Keratinocyte (primary cell): ENCODE data around the gene AGL. TPM values are rescaled to one million over a fixed set of nuclear protein-coding genes. Genes with fewer than 3 reads are reported as not detected.
"Not testable (repeated sequence)": the region's sequence is repeated elsewhere in the genome, so short reads cannot be mapped to it uniquely, and the experiment has no call there.

Experiments used
- DNase-seq: peaks from one replicate; pipeline ENCODE4 v3.0.0-alpha.2; 2011; ENCODE audit warnings: low read depth, missing footprints, low spot score
- FAIRE-seq: peaks from 2 replicates; lab custom pipeline; 2011; peaks lifted over from hg19 to GRCh38; lab: Jason Lieb, UNC
- H2AFZ ChIP-seq: 2 replicates; pipeline ENCODE4 v1.6.0; 2012; ENCODE audit warnings: low read length, control low read depth, inconsistent platforms; ENCODE audit not compliant: control insufficient read depth
- H3K27ac ChIP-seq: 2 replicates; pipeline ENCODE4 v1.5.1; 2011; ENCODE audit warnings: low read length; ENCODE audit not compliant: control insufficient read depth, insufficient read depth
- H3K27me3 ChIP-seq: 3 replicates; pipeline ENCODE4 v1.6.0; 2011; ENCODE audit warnings: low read length; ENCODE audit not compliant: control insufficient read depth, insufficient read depth; ENCODE audit errors: extremely low read depth
- H3K36me3 ChIP-seq, 2 experiments: 2 replicates in 1 of 2; 3 replicates in 1 of 2; pipeline ENCODE4 v1.5.1; 2011; ENCODE audit warnings: low read length in 2 of 2, mild to moderate bottlenecking in 1 of 2; ENCODE audit not compliant: control insufficient read depth in 2 of 2, insufficient read depth in 2 of 2; ENCODE audit errors: extremely low read depth in 1 of 2
- H3K4me1 ChIP-seq: 3 replicates; pipeline ENCODE4 v1.5.1; 2011; ENCODE audit warnings: low read length; ENCODE audit not compliant: control insufficient read depth, insufficient read depth; ENCODE audit errors: extremely low read depth
- H3K4me2 ChIP-seq: 3 replicates; pipeline ENCODE4 v1.6.0; 2011; ENCODE audit warnings: low read depth, low read length; ENCODE audit not compliant: control insufficient read depth, insufficient read depth; ENCODE audit errors: extremely low read depth
- H3K4me3 ChIP-seq, 3 experiments: fragments of 200-600 bp in 1 of 3; sonication (generic) in 1 of 3; 2 replicates in 2 of 3; 3 replicates in 1 of 3; pipeline ENCODE4 v1.5.1; 2011 to 2016; ENCODE audit warnings: low read length in 3 of 3, mild to moderate bottlenecking in 3 of 3, control low read depth in 2 of 3, inconsistent platforms in 1 of 3, low read depth in 1 of 3, mixed read lengths in 1 of 3, mixed run types in 1 of 3, moderate library complexity in 1 of 3; ENCODE audit not compliant: control insufficient read depth in 2 of 3, insufficient read depth in 2 of 3; ENCODE audit errors: extremely low read depth in 1 of 3
- H3K79me2 ChIP-seq: 2 replicates; pipeline ENCODE4 v1.6.0; 2012; ENCODE audit warnings: low read length; ENCODE audit not compliant: control insufficient read depth, insufficient read depth
- H3K9ac ChIP-seq: 3 replicates; pipeline ENCODE4 v1.6.0; 2011; ENCODE audit warnings: low read length; ENCODE audit not compliant: control insufficient read depth, insufficient read depth; ENCODE audit errors: extremely low read depth
- H3K9me1 ChIP-seq: 3 replicates; pipeline ENCODE4 v1.6.0; 2011; ENCODE audit warnings: low read length; ENCODE audit not compliant: control insufficient read depth, insufficient read depth; ENCODE audit errors: extremely low read depth
- H3K9me3 ChIP-seq: 2 replicates; pipeline ENCODE4 v1.5.1; 2012; ENCODE audit warnings: low read depth, low read length; ENCODE audit not compliant: control insufficient read depth
- H4K20me1 ChIP-seq: 3 replicates; pipeline ENCODE4 v1.6.0; 2011; ENCODE audit warnings: low read length; ENCODE audit not compliant: control insufficient read depth, insufficient read depth; ENCODE audit errors: extremely low read depth
- EZH2 ChIP-seq: IDR thresholded peaks from one replicate; pipeline ENCODE4 v1.6.1; 2012; ENCODE audit warnings: inconsistent platforms, mild to moderate bottlenecking, low read length, moderate library complexity
- dilution Hi-C: fragments of 300-500 bp; cut with MboI; formaldehyde crosslinking; loops from one replicate; pipeline ENCODE4 v1.7.0; 2020; ENCODE audit warnings: low sequenced_read_pairs; ENCODE audit not compliant: extremely low pct_ligation_motif_present
- polyA plus RNA-seq, 5 experiments: library from polyadenylated mRNA; depleted of rRNA in 3 of 5; stranded (reverse) in 3 of 5; stranded (forward) in 1 of 5; unstranded in 1 of 5; fragments of >200 nt; gene quantifications; 1 replicate in 1 of 5; 2 replicates in 3 of 5; 3 replicates in 1 of 5; pipeline versions ENCODE4 v1.2.1 to v1.2.3, GENCODE V29; 2011 to 2012; ENCODE audit warnings: missing spikeins in 2 of 5, low read depth in 1 of 5, low replicate concordance in 1 of 5
- TF ChIP-seq, protein P1 (sequence below), 3 experiments: IDR thresholded peaks in 1 of 3; conservative IDR thresholded peaks in 1 of 3; optimal IDR thresholded peaks in 1 of 3; 2 replicates in 2 of 3; 3 replicates in 1 of 3; pipeline versions ENCODE3 to v1.5.1; 2011; ENCODE audit warnings: low read length in 3 of 3, mild to moderate bottlenecking in 3 of 3, moderate library complexity in 2 of 3, control low read depth in 1 of 3, inconsistent platforms in 1 of 3; ENCODE audit not compliant: insufficient read depth in 2 of 3; ENCODE audit errors: extremely low read depth in 1 of 3

The AGL gene
- polyA plus RNA-seq, 1 donor (not counting 4 experiments of a cell fraction or from before 2014, with no cell fraction given), result 8.2 TPM

DNA sequence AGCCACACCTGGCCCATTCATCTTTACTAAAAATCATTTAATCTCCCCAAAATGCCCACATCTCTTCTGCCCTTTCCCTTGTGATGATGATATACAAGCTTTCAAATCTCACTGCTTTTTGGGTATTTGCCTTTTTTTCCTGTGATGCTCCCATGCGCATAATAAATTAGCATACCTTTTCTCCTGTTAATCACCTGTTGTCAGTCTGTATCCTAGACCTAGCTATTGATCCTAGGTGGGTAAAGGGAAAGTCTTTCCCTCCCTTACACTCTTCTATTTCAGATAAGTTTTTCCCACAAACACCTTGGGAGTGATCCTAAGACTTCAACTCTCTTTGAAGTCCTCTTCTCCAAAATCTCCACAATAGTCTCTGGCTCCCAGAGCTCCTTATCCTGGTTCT, 107.7 kb downstream of the AGL start:
- no peaks in the 10 kb centered on the region for H4K20me1 ChIP-seq
- H3K36me3 ChIP-seq, result no peaks in the 10 kb centered on the region
- H3K79me2 ChIP-seq, result no peaks in the 10 kb centered on the region
- no peaks in the 10 kb centered on the region for H3K27me3 ChIP-seq
- no peak overlapping the region for H2AFZ ChIP-seq
- peaks cover 6% of the 10 kb centered on the region for H3K4me1 ChIP-seq
- H3K27ac ChIP-seq, result no peak overlapping the region
- H3K4me2 ChIP-seq, result no peak overlapping the region
- no peaks in the 10 kb centered on the region for H3K9me1 ChIP-seq
- H3K4me3 ChIP-seq, result no peak overlapping the region
- FAIRE-seq (no peak), DNase-seq (no peak)
- no peak overlapping the region for H3K9ac ChIP-seq
- dilution Hi-C loops, result no loop called here
- no peaks in the 10 kb centered on the region for H3K9me3 ChIP-seq
- TF ChIP-seq, protein P1, sequence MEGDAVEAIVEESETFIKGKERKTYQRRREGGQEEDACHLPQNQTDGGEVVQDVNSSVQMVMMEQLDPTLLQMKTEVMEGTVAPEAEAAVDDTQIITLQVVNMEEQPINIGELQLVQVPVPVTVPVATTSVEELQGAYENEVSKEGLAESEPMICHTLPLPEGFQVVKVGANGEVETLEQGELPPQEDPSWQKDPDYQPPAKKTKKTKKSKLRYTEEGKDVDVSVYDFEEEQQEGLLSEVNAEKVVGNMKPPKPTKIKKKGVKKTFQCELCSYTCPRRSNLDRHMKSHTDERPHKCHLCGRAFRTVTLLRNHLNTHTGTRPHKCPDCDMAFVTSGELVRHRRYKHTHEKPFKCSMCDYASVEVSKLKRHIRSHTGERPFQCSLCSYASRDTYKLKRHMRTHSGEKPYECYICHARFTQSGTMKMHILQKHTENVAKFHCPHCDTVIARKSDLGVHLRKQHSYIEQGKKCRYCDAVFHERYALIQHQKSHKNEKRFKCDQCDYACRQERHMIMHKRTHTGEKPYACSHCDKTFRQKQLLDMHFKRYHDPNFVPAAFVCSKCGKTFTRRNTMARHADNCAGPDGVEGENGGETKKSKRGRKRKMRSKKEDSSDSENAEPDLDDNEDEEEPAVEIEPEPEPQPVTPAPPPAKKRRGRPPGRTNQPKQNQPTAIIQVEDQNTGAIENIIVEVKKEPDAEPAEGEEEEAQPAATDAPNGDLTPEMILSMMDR (optimal IDR thresholded peaks at IDR 0.05 in 1 of 3, IDR thresholded peaks at IDR 0.05 in 1 of 3, conservative IDR thresholded peaks at IDR 0.05 in 1 of 3; ENCODE audit: extremely low read depth in 1 of 3, insufficient read depth in 2 of 3, low read length in 3 of 3), result no peak
- TF ChIP-seq EZH2, result no peak

DNA sequence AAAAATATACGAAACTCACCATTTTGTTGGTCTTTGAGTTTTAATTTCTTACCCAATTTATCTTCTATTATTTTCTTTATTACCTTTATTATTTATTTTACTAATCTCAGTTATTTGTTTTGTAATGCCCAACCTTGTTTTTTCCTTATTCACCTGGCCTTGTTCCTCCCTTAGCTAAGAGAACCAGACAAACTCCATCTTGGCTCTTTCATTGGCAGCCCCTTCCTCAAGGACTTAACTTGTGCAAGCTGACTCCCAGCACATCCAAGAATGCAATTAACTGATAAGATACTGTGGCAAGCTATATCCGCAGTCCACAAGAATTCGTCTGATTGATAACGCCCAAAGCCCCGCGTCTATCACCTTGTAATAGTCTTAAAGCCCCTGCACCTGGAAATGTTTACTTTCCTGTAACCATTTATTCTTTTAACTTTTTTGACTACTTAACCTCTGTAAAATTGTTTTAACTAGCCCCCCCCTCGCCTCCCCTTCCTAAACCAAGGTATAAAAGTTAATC, 109.1 kb downstream of the AGL start:
- H3K4me2 ChIP-seq, FAIRE-seq, H3K27me3 ChIP-seq, H4K20me1 ChIP-seq, H3K9me1 ChIP-seq, H3K9ac ChIP-seq, DNase-seq, H2AFZ ChIP-seq, H3K9me3 ChIP-seq, dilution Hi-C loops, H3K79me2 ChIP-seq, H3K27ac ChIP-seq, H3K36me3 ChIP-seq, H3K4me3 ChIP-seq: not testable (repeated sequence)
- H3K4me1 ChIP-seq, result peaks cover 18% of the 10 kb centered on the region

DNA sequence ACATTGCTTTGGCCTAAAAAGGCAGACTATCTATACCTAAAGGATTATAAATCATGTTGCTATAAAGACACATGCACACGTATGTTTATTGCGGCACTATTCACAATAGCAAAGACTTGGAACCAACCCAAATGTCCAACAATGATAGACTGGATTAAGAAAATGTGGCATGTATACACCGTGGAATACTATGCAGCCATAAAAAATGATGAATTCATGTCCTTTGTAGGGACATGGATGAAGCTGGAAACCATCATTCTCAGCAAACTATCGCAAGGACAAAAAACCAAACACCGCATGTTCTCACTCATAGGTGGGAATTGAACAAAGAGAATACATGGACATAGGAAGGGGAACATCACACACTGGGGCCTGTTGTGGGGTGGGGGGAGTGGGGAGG, 110.1 kb downstream of the AGL start:
- H3K9ac ChIP-seq, dilution Hi-C loops, DNase-seq, H3K27me3 ChIP-seq, H3K36me3 ChIP-seq, H3K4me3 ChIP-seq, FAIRE-seq, H3K9me1 ChIP-seq, H3K27ac ChIP-seq, H2AFZ ChIP-seq, H3K79me2 ChIP-seq, H3K9me3 ChIP-seq, H3K4me2 ChIP-seq, H4K20me1 ChIP-seq: not testable (repeated sequence)
- H3K4me1 ChIP-seq, result peaks cover 21% of the 10 kb centered on the region
